A673 (cell line): Measurements from ENCODE around the gene NMNAT1.

Source experiments
- CTCF ChIP-seq: fragments of 300-800, 200-600 bp; sonication (generic); conservative IDR thresholded peaks from 2 replicates; pipeline ENCODE4 v1.5.1; 2017; ENCODE audit warnings: low read depth, mild to moderate bottlenecking, antibody characterized with exemption, low read length, moderate library complexity, mixed read lengths
- EZH2 ChIP-seq: fragments of 200-600 bp; sonication (generic); IDR thresholded peaks from 2 replicates; pipeline ENCODE4 v1.6.1; 2017; ENCODE audit warnings: borderline replicate concordance, low read depth, mild to moderate bottlenecking, mixed read lengths, antibody characterized with exemption, low read length; ENCODE audit not compliant: poor library complexity, severe bottlenecking

- no peak for TF ChIP-seq CTCF
- TF ChIP-seq EZH2 = no peak
Measured at GRCh38 chr1:9957726-9958125, 14.5 kb downstream of the NMNAT1 start.
